Smooth muscle cell of the brain vasculature (primary cell): ENCODE data around the gene RNASEH1.

Experiments
- DNase-seq: peaks from one replicate; pipeline ENCODE4 v3.0.0-alpha.2; 2012; ENCODE audit warnings: low read depth, low spot score

The RNASEH1 gene

DNA sequence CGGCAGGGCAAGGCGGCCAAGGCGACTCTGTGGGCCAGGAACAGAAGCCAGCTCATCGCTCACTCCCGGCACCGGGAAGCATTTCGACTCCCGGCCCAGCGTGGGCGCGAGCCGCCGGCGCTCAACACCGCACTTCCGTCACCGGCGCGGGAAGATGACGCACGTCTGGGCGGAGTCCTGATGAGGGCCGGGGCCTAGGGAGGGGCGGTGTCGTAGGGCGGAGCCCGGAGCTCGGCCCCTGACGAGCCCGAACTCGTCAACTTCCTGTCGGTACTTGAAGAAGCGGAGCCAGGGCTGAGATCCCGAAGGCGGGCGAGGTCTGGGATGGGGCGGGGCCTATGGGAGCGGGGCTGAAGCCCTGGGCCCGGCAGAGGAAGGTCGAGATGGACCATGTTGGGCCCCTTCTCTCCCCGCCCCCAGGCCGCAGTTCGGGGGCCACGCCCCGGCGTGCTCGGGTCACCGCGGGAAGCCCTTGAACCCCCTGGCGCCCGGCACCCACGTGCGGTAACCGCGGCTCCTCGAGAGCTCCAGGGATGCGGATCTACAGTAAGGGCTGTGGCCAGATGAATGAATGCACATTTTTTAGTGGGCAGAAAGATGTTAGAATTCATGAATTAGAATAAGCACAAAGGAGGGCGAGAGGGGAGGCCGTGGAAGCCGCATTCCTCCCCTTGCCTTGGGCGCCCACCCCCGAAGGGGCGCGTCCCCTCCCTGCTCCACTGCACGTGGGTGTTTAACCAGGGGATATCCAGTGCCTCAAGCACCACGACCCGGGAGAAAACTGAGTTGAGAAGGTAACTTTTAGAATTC is at the start of gene RNASEH1:
RNASEH1 (minus strand) TSS at position 129 of the 810 bp plus-strand sequence; CDS start at position 56, 73 bp downstream.
- peak; percentile 97 for DNase-seq

DNA sequence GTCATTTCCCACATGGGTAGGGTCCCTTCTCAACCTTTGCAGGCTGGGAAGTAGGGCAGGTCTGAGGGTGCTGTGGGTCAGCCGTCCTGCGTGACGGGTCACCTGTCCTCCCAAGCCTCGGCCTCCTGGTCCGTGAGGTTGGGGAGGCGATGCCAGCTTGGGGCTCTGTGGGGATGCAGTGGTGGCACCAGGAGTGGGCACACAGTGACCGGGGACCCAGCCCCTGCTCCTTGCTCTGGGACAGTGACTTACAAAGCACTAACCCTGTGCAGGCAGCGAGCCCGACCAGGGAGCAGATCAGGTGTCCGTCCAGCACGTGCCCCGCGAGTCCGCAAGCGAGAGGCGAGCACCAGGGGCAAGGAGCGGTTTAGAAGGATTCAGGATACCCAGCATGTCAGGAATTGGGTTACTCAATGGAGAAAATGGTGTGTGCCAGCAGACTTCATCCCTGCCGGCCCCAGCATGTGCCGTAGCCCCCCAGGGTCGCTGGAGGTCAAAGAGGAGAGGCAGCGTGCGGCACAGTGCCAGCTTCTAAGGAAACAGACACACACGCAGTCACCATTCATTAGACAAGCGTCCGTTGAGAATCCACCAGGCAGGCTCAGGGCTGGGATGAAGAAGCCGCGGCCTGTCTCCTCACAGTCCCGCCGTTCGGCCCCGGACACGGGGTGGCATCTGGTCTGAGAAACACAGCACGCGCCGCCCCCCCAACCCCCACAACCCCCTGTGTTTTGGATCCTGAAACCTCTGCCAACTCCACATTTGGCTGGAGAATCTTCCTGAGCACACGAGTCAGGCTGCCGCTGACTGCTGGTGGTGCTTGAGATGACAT is 48.5 kb upstream of the RNASEH1 start:
- DNase-seq, result no peak

DNA sequence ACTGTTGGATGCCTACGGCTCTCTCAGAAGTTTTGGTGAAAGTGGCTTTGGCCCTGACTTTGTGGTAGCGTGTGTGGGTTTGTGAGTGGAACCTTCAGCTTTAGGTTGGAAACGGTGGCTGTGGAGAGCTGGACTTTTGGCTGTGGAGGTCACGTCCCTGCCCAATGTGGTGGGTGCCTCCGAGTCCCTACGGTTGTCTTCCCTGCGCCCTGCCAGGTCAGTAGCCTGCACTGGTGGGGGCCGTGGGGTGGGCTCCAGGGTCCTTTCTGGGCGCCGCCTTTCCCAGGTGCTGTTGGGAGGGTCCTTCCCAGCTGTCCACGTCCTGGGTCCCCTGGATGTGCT is 47.9 kb upstream of the RNASEH1 start:
- no peak for DNase-seq

DNA sequence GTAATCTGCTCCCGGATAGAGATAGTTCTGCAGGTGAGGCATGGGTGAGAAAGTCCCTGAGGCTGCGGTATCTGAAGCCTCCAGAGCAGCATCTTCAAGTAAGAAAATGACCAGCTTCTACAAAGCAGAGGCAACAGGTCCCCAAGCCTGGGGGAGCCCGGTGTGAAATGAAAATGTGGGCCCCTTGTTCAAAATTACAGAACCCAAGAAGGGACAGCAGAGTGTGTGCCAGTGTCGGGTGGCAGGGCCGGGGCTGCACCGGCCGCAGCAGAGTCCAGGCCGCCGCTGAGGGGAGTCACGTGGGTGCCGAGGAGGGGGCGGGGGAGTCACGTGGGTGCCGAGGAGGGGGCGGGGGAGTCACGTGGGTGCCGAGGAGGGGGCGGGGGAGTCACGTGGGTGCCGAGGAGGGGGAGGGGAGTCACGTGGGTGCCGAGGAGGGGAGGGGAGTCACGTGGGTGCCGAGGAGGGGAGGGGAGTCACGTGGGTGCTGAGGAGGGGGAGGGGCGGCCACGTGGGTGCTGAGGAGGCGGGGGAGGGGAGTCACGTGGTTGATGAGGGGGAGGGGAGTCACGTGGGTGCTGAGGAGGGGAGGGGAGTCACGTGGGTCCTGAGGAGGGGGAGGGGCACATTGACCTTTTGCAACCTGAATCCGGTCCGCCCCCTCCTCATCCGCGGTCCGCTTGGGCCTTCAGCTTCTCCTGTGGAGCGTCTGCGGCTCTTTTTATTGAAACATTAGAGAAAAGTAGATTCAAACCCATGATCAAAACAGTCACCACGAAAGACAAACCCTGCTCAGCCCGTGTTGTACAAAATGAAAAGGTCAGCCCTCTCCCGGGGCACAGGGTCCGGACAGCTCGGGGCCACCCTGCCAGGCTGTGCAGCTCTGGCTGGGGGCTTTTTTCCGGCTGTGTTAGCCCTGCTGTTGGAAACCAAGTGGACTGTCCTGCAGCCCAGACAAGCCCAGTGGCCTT is 47.1 kb upstream of the RNASEH1 start:
- no peak for DNase-seq

DNA sequence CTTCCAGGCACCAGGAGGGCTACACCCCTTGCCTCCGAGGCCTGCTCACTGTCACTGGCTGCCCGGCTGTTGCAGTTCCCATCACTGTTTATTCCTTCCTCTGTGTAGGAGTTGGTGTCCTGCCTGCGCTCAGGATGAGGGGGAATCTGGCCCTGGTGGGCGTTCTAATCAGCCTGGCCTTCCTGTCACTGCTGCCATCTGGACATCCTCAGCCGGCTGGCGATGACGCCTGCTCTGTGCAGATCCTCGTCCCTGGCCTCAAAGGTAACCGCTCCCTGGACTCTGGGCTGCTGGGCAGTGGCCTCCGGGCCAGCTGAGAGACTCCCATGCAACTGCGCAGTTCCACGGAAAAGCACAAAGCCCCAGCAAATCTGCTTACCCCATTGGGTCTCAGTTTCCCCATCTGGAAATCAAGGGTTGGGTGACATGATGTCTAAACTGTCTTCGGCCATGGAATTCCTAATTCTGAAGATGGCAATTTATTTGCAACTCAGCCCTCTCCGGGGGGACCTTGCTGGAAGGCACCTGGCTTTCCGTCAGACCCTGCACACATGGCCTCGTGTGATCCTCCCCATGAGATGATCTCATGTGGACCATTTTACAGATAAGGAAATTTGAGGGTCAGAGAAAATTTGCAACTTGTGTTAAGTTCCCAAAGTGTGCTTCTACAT is 46.2 kb upstream of the RNASEH1 start:
- no peak for DNase-seq

DNA sequence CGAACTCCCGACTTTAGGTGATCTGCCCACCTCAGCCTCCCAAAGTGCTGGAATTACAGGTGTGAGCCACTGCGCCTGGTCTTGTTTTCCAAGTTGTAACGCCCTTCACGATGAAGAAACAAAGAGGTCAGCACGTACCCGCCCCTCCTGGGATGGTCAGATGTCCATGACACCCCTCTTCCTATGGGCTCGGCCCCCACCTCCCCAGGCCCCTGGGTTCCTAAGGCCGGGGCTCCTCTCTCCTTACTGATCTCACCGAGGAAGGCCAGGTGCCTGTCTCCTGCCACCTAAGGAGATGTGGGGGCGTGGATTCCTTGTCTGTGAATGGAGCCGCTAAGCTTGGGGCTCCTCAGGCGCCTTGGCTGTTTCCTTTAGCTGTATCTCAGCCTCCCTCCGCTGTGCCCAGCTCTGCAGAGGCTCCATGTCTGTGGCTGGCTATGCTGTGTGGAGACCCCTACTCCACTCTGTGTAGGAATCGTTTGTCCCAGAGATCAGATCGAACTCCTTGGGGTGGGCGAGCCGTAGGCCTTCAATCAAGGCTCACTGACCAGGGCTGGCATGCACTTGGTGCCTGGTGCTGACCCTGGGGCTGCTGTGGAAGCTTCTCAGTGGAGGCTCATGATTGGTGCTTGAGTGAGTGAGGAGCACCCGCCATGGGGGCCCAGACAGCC is 45.5 kb upstream of the RNASEH1 start:
- no peak for DNase-seq

GRCh38 chr2:3602553-3603339 is 44.6 kb upstream of the RNASEH1 start:
- no peak for DNase-seq

DNA sequence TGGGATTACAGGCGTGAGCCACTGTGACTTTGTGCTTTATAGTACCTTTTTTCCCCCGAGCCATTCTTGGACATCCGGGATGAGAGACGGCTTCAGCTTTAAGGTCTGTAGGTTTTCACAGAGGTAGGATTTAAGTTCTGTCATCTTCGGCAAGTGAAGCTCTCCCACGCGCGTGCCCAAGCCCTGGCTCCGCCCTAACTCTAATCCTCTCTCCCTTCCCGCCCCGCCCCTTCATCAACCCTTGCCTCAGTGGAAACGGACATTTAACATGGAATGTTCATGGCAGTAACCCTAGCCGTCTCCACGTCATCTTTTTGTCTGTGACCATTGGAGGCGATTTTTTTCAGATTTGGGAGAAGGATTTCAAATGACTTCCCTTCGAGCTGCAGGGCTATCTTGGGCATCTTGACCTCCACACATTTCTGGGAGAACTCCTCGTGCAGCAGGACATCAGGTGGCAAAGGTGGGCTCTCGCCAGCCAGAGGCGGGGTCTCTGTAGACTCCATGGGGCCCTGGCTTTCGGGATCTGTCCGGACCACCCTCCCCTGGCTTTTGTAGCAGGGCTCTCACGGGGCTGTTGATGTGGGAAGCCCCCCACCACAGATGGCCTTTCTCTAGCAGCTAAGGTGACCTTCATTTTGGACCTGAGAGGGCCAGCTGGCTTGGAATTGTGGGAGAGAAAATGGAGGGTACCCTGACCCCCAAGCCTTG is 43.6 kb upstream of the RNASEH1 start:
- no peak for DNase-seq

DNA sequence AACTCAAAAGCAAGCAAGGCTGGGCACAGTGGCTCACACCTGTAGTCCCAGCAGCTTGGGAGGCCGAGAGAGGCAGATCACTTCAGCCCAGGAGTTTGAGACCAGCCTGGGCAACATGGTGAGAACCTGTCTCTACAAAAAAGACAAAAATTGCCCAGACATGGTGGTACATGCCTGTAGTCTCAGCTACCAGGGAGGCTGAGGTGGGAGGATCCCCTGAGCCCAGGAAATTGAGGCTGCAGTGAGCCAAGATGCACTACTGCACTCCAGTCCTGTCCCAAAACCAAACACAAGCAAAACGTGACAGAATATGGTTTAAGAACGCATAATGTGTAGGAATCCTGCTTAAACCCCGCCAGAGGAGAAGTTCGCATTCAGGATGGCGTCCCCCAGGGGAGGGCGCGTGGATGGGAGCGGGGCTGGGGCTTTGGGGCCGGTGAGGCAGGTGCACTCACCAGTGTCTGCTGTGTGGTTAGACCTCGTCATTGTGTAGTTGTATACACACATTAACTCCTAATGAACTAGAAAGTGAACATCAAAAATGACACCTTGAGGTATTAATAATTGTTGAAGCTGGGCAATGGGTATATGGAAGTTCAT is 42.2 kb upstream of the RNASEH1 start:
- DNase-seq, result no peak

DNA sequence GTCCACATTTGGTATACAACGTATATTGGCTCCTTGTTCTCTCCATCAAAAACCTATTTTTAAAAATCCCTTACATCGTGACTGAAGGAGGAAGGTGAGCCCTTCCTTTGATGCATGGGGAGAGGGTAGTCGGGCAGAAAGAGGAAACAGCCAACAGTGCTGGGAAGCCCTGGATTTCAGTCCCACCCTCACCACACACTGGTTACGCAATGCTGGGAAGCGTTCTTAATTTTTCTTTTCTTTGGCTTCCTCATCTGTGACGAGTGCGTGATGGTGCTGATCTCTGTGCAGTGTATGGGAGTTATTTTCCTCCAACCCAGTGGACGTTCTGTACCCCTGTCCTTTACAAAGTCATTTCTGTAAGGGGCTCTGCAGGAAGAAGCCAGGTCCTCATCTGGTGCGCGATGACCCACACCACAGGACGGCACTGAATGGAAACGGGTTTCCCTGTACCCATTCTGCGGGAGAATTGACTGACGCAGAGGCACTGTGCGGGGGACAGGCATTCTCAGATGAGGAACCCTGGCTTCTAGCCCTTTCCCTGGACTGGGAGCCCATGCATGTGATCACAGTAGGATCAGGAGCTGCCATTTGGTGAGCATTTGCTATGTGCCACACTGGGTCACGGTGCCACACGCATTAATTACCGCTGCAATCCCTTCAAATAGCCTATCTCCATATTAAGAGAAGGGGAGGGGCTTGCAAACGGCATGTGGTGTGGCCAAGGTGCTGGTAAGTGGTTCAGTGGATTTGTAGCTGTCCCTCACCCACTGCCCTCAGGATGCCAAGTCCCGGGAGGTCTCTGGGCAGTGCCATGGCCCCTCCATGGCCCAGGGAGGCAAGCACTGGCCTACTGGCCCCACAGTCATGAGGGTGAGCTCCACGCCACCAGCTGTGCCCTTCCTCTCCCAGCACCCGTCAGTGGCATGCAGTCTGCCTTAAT is 41.0 kb upstream of the RNASEH1 start:
- no peak for DNase-seq

GRCh38 chr2:3598197-3598910 is 40.2 kb upstream of the RNASEH1 start:
- DNase-seq, result no peak

GRCh38 chr2:3597567-3597966 is 39.4 kb upstream of the RNASEH1 start:
- no peak for DNase-seq

GRCh38 chr2:3596901-3597417 is 38.8 kb upstream of the RNASEH1 start:
- no peak for DNase-seq

DNA sequence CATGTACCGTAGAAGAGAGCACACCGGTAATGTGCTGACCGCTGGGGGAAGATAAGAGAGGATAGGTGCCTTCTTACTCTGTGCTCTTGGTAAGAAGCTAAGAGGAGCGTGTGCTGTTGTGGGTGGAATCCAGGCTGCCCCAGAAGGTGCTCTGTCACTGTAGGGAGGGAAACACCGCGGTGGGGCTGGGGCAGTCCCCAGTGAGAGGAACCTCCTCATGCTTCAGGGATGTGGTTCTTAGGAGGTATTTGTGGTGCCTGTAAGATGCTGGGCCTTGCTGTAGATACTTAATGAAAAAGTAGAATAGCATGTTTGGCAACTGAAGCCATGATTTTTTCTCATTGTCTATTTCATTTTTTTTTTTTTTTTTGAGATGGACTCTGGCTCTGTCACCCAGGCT is 37.9 kb upstream of the RNASEH1 start:
- no peak for DNase-seq

- no peak for DNase-seq
Measured at GRCh38 chr2:3595404-3595803, 37.3 kb upstream of the RNASEH1 start.

DNA sequence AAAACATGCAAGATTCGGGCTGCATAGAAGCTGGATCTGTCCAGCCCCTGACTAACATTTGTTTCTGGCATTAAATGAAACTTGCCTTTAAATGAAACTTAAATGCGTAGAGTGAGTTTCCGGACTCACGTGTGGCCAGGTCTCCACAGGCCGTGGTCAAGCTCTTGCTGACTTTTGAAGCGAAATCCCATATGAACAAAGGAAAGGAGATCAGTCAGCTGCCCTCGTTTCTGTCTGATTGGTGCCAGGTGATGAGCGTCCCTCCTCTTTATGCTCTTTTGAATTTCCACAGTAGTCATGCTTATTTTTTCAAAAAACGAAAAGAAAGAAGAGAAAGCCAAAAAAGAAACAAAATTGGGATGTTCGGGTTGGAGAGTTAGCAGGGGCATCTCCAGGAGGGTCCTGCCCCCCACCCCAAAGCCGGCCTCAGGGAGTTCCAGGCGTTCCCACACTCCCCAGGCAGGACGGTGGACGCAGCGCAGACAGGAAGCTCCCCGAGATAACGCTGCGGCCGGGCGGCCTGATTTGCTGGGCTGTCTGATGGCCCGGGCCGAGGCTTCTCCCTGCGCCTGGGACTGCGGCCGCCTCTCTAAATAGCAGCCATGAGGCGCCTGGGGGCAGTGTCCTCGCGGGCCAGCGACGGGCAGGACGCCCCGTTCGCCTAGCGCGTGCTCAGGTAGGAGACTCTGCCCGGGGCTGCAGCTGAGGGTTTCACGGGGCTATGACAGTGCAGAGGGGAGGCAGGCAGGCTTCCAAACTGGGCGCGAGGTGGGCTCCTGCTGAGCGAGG is 36.6 kb upstream of the RNASEH1 start, which contains the start of gene COLEC11:
COLEC11 (plus strand) TSS at position 620 of the 789 bp plus-strand sequence. CDS start 9,229 bp downstream, outside the sequence.
- DNase-seq, result no peak
